ENCODE measurements around the gene ZNF787.

DNA sequence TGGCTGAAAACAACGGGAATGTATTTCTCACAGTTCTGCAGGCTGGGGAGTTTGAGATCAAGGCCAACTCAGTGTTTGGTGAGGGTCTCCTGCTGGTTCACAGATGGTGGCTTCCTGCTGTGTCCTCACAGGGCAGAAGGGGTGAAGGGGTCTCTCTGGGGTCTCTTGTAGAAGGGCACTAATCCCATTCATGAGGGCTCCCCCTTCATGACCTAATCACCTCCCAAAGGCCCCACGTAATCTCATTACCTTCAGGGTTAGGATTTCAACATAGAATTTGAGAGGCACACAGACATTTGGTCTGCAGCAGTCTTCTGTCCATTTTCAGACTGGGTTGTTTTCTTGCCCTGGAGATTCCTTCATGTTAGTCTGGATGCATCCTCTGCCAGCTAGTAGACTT, 31.5 kb upstream of the ZNF787 start:
- TF ChIP-seq POLR2A (IDR thresholded peaks at IDR 0.05; ENCODE audit: low read length) (no peak), ESRRA (IDR thresholded peaks at IDR 0.05; ENCODE audit: borderline replicate concordance, low read length) (no peak), REST (IDR thresholded peaks at IDR 0.05) (no peak), FOSB (CRISPR knock-in tag; IDR thresholded peaks at IDR 0.05) (no peak), MAFK (IDR thresholded peaks at IDR 0.05; ENCODE audit: partially characterized antibody) (no peak), USF2 (IDR thresholded peaks at IDR 0.05) (no peak), JUN (IDR thresholded peaks at IDR 0.05) (no peak), RAD21 (conservative IDR thresholded peaks at IDR 0.05 in 1 of 2, IDR thresholded peaks at IDR 0.05 in 1 of 2) (no peak), MAZ (IDR thresholded peaks at IDR 0.05; ENCODE audit: borderline replicate concordance, low read depth, low read length) (no peak), KDM5A (IDR thresholded peaks at IDR 0.05) (no peak), MYC (IDR thresholded peaks at IDR 0.05; ENCODE audit: borderline replicate concordance, low read length) (no peak)
- TF ChIP-seq, protein P1, sequence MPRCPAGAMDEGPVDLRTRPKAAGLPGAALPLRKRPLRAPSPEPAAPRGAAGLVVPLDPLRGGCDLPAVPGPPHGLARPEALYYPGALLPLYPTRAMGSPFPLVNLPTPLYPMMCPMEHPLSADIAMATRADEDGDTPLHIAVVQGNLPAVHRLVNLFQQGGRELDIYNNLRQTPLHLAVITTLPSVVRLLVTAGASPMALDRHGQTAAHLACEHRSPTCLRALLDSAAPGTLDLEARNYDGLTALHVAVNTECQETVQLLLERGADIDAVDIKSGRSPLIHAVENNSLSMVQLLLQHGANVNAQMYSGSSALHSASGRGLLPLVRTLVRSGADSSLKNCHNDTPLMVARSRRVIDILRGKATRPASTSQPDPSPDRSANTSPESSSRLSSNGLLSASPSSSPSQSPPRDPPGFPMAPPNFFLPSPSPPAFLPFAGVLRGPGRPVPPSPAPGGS (IDR thresholded peaks at IDR 0.05): no peak
- TF ChIP-seq, protein P2, sequence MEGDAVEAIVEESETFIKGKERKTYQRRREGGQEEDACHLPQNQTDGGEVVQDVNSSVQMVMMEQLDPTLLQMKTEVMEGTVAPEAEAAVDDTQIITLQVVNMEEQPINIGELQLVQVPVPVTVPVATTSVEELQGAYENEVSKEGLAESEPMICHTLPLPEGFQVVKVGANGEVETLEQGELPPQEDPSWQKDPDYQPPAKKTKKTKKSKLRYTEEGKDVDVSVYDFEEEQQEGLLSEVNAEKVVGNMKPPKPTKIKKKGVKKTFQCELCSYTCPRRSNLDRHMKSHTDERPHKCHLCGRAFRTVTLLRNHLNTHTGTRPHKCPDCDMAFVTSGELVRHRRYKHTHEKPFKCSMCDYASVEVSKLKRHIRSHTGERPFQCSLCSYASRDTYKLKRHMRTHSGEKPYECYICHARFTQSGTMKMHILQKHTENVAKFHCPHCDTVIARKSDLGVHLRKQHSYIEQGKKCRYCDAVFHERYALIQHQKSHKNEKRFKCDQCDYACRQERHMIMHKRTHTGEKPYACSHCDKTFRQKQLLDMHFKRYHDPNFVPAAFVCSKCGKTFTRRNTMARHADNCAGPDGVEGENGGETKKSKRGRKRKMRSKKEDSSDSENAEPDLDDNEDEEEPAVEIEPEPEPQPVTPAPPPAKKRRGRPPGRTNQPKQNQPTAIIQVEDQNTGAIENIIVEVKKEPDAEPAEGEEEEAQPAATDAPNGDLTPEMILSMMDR (IDR thresholded peaks at IDR 0.05): no peak
- TF ChIP-seq, protein P3, sequence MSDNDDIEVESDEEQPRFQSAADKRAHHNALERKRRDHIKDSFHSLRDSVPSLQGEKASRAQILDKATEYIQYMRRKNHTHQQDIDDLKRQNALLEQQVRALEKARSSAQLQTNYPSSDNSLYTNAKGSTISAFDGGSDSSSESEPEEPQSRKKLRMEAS (IDR thresholded peaks at IDR 0.05): no peak

Measured in A549 (cell line).